ENCODE data around the gene DNAH17. TPM values are rescaled to one million over a fixed set of nuclear protein-coding genes. Genes with fewer than 3 reads are reported as not detected.
A peak's percentile ranks its signal among the peaks of the same experiment; 100 is the strongest.

DNAH17 gene
- polyA plus RNA-seq, 5 donors: 2.1 to 5.1 (median 4.3) TPM

DNA sequence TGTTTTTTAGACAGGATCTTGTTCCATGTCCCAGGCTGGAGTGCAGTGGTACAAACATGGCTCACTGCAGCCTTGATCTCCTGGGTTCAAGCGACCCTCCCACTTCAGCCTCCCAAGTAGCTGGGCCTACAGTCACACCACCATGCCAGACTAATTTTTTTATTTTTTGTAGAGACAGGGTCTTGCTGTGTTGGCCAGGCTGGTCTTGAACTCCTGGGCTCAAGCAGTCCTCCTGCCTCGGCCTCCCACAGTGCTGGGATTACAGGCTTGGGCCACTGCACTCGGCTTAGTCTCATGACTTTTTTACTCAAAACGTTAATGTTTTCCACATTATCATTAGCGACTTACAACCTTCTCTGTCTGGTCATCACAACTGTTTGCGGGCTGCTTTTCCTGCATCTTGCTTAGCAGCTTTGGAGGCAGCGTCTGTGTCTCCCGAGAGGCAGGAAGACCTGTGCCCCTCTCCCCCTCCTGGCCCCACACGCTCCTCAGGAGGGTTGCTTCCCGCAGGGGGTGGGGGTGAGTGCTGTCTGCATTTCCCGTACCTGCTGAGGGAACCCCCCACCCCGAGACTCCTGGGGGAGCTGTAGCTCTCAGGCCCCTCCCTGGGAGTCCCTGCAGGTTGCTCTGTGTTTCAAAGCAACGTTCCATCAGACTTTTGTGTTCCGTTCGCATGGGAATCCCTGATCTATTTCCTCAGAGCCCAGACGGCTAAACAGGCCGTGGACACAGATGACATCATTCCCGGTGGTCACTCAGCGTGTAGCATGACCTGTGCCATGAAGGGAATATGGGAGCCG is 146.1 kb downstream of the DNAH17 start:
- DNase-seq: no peak

DNA sequence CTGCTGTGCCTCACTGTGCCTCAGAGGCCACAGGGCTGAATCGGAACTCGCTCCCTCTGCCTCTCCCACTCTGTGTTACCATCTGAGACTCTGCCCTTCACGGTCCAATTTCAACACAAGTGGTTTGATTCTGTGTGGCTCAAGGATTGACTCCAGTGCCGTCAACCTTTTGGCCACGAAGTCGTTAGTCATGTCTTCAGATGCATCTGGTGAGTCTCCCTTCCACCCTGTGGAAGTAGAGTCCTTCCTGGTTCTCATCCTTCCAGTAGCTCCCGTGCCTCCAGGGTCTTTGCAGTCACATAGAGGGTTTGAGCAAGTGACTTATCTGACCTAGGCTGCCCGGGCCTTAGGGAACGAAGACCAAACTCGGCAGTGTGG is 147.6 kb downstream of the DNAH17 start:
- DNase-seq: no peak

DNA sequence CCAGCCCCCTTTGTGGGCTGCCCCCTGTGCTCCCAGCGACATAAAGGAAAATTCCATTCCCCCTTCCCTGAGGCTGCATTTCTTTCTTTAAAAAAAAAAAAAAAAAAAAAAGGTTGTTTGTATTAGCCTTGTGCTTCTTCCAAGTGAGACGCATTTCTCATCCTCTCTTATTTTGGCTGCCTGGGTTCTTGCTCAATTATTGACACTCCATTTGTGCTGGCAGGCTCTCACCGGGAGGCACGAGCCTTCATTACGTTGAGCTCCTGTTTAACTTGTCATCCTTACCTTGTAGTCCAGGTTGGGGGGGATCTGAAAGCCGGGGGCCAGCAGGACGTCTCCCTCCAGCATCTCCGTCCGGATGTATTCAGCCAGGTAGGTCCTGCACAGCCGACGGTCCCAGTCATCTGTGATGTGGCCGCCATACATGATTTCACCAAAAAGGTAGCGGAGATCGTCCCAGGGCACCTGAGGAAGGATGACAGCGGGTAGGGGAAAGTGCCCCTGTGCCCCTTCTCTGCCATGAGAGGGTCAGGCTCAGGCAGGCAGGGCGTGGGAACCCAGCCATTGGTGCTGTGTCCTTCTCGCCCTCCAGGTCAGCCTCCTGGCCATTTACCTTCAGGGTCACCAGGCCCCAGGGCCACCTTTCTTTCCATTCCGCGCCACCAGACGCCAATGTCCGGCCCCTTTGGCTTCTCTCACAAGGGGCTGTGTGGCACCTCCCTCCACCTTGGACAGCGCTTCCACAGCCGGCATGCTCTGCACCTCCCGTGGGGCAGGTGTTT is 148.2 kb downstream of the DNAH17 start:
- DNase-seq: no peak

DNA sequence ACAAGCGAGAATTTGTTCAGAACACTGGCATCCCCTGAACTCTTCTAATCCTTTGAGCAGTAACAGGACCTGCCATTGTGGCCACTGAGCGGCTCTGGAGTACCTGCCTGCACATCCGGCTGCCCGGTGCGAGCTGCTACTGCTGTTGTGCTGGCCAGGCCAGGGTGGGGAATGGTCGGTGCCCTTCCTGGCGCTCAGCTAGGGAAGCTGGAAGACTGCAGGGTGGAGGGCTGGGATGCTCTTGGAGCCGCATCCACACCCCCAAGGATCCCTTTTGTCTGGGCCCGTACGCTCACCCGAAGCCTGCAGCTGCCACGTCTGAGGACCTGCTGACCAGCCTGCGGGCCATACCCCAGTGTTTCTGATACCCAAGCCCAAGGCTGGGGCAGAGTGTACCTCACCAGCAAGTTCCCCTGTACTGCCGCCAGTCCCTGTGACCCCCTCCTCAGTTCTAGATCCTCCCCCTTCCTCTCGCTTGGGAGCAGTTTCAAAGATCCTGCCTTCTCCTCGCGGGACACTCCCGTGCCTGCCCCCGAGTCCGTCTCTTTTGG is 149.1 kb downstream of the DNAH17 start:
- no peak for DNase-seq

DNA sequence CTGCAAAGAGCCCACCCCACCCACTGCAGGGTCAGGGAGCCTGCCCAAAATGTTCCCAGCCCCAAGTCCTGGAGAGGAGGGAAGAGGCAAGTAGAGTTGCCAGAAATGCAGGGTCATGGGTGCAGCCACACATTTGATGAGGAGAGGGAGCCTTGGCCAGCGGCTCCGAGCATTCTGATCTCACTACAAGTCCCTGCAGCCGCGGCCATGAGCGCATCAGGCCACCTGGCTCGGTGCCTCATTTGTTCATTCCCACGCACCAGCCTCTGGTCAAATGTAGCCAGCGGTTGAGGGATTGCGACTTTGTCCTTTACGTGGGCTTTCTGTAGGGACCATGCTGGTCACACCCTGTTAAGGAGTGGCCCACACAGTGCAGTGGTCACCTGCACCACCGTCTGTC is 150.1 kb downstream of the DNAH17 start:
- no peak for DNase-seq

DNA sequence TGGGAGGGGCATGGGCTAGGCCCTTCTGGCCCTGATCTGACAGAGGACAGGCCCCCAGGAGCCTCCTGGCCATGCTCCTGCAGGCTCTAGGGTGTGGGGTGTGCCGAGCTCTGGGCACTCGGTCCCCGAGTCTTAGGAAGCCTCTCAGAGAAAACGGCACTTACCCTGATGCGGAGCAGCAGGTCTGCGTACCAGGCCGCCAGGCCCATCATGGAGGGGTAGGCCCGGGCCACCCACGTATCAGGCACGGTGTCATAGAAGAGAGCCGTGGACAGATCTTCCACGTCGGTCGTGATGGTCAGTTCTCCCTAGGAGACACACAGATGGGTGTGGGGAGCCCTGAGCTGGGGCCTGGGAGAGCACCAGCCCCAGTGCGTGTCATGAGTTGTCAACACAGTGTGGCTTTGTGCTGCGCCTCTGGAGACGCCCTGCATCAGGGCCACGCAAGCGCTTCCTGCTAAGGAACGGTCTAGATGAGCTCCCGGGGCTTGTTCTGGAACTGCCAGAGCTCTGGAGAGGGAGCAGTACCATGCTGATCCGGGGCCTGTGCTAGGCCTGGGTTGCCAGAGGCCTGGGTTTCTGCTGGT is 150.8 kb downstream of the DNAH17 start:
- no peak for DNase-seq

DNA sequence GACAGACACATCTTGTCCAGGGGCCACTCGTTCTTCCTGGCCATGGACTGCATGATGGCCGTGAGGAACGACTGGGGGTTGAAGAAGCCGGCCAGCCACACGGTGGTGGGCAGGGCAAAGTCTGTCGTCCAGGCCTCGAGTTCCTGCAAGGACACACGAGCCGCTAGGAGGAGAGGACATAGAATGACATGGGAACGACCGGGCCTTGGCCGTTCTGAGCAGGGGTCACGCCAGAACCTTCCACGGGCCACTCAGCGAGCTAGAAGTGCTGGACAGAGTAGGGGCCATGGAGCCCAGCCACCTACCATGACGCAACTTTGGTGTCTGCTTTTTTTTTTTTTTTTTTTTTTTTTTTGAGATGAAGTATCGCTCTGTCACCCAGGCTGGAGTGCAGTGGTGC is 151.8 kb downstream of the DNAH17 start:
- no peak for DNase-seq

DNA sequence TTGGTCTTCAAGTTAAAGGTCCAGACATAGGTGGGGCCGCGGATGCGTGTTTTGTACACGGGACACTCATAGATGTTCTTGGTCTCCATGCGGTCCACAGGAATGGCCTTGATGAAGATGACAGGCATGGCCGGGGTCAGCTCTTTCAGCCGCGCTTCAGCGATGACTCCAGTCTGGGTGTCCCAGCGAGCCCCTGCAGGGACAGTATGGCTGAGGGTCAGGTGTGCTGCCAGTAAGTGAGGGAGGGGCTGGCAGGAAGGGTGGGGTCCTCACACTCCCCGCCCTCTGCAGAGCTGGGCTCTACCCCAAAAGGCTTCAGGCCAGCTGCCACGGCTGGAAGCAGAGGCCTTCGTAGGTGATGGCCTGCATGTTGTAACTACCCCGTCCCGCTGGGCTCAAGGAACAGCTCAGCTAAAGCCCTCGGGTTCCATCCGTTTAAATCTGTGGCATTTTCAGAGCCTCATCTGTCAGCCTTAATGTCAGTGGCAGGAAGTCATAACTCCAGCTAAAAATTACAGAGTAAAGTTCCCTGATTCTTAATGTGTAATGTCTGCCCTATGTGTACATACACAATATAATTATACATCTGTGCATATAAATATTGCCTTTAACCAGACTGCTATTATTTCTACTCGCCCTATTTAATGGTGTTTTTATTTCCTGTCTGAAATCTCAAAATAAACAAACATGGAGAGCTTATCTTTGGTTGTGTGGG is 153.1 kb downstream of the DNAH17 start:
- DNase-seq: no peak

DNA sequence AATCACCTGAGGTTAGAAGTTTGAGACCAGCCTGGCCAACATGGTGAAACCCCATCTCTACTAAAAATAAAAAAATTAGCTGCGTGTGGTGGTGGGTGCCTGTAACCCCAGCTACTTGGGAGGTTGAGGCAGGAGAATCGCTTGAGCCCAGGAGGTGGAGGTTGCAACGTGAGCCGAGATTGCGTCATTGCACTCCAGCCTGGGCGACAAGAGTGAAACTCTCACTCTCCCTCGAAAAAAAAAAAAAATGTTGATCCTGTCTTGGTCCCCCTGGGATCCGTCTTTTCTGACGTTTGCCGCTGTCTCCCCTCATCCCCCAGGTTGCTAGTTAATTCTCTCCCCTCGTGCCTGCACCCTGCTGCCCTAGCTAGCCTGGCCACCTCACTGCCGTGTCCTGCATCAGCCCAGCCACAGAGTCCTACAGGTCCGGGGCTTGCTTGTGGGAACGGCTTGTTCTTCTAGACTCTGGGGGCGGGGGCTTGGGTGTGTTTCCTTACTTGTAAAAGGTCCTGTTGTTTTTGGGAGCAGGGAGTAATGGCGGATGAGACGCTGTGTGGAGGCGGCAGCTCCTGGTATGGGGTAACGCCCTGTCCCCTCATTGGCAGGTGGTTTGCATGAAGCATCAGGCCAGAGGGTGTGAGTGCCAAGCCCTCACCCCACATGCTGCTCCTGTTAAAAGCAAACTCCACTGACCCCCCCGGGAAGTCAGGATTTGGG is 154.2 kb downstream of the DNAH17 start:
- DNase-seq: no peak

DNA sequence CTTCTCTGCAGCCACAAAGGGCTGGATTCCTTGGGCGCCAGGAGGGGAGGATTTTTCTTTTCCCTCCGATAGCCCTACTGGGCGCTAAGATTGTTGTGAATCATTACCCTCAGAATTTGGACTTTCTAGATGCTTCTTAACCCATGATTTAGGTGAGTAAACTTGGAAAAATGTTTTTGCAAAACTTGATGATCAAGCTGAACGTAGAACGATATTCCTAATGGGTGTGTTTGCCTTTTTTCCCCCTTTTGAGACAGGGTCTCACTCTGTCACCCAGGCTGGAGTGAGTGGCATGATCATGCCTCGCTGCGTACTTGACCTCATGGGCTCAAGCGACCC is 155.0 kb downstream of the DNAH17 start:
- DNase-seq: no peak

DNA sequence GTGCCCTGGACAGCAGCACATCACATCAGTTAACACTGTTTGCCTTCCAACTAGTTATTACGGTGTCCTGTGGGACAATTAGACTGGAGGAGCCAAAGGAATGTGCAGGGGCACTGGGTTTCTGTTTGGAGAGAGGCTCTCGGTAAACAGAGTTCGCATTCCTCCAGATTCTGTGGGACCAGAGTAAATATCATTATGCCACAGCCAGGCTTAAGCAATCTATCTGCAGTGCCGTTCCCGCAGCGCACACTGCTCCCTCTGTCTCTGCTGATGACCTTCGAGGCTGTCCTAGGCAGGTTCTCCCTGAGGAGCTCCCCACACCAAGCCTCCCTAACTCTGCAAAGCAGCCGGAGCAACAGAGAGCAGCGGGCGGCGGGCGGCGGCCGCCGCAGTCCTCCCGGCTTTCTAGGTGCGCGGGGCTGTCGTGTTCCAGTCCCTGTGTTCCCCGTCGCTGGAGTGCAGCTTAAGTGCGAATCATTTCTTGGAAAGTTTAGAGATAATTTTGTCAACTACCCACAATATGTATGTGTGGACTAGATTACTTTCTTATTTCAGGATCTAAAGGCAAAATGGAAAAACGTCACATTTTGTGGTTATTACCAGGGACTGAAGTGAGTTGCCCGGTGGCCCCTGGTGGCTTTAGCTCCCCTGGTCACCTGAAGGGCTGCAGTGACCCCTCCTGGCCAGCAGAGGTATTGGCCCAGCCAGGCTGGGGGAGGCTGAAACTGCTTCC is 155.5 kb downstream of the DNAH17 start:
- DNase-seq: peak; percentile 49 to 55

DNA sequence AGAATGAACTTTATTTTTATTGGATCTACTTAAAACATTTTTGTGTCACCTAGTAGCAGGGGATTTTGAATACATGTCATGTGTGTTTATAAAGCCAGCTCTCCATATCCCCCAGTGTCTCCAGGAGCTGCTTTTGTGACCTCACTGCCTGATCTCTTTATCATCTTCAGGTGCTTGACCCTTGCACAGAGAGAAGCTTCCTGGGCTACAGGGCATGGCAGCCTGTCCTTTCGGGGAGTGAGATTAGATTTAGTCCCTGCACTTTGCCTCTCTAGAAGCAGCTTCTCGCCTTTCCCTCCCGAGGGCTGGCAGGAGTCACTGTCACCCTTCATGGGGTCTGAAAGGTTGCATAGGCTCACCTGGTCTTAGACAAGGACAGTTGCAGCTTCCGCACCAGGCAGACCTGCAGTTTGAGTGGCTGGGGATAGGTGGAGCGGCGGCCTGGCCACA is 156.1 kb downstream of the DNAH17 start:
- DNase-seq: no peak

DNA sequence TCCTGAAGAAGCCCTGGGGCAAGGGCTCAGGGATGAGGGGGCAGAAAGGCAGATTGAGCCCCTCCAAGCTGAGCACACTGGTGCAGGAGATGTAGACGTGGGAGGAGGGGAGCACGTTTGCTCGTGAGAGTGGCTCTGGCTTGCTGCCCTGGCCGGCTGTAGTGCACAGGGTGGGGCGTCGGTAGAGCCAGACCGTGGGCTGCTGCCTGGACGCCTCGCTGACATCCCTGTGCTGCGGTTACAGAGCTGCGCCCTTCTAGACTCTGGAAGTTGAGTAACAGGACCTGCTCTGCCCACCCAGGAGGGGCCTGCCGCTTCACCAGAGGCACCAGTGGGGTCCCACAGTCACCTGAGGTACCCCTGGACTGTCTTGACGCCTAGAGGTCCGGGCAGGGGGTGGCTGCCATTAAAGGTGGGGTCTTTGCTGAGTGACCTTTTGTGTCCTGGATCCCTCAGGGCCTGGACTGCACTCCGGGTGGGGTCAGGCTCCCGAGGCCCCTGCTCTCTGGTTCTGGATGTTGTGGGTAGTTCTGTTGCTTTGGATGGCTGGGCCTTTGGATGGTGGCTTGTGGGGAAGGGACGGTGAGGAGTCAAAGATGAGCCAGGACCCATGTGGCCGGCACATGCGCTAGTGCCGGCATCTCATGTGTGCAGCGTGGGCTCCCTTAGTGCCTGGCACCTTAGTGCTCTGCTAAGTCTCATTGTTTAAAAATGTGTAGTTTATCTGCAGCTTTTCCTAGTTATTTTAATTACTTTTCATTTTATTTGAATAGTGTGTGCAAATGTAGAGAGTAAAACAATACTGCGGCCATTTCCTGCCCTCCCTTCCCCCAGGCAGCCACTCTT is 157.0 kb downstream of the DNAH17 start:
- DNase-seq: no peak

DNA sequence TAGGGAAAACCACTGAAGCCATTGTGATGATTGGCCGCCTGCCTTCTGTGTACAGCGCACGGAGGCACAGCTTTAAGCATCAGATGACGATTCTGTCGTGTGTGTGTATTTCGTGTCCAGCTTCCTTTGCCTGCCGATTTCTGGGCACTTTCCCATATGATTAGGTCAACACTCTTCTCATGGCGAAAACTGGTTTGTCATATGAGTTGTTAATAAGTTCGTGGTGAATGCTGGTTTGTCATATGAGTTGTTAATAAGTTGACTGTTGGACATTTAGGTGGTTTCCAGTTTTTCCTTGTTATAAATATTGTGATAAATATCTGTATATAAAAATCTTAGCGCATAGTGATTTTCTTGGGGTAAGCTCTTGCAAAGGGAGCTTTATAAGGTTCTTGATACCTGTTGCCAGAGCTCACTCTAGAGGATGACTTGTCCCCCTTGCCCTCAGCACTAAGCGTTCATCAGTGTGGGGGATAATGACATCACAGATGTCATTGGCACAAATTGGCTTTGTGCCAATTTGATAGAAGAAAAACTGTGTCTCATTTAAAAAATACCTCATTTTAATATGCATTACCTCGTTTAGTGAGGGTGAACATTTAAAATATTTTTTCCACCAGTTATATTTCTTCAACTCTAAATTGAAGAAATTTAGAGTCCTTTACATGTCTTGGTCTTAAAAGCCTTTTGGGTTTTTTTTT is 158.7 kb downstream of the DNAH17 start:
- DNase-seq: no peak

DNA sequence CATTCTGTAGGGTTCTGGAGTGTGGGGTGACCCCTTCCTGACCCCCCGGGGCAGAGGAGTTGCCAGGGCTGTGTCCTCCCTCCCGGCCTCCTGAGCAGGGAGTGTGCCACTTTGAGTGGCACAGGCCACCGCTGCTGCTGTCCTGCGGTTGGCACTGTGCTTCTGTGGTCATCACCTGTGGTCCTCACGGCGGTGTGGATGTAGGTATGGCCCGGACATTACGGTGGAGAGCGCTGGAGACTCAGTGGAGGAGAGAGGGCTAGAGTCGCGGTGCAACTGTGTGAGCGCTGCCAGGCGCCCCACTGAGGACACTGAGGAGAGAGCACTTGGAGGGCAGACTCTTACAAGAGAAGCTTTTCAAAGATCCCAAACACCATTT is 159.7 kb downstream of the DNAH17 start:
- DNase-seq: no peak

DNA sequence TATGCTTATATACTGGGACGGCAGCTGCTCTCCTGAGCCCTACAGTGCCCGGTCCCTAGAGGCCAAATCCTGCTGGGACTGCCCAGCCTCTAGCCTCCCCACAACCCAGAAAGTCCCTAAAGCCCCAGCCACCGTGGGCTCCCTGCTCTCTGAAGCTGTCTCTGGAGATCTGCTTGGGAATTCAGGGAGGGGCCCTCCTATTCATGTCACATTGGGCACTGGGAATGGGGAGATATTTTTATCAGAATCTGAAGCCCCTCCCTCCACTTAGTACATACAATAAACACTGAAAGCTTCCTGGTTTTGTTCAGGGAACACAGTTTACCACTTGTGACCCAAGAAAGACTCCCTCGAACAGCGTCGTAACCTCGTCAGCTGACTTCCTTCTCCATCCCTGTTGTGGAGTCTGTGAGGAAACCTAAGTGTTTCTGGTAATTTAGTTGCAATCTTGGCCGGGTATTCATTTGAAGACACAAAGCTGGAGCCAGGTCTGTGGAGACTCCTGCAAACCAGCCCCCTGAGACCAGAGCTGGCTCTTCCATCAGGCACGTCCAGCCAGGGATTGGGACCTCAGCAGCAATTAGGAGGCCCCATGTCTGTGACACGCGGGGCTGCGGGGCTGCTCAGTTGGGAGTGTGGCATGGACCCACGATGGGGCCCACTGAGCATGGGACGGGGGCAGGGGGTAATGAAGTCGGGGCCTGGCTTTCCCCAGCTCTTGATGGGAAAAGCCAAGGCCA is 160.2 kb downstream of the DNAH17 start:
- DNase-seq: peak; percentile 34 to 36

DNA sequence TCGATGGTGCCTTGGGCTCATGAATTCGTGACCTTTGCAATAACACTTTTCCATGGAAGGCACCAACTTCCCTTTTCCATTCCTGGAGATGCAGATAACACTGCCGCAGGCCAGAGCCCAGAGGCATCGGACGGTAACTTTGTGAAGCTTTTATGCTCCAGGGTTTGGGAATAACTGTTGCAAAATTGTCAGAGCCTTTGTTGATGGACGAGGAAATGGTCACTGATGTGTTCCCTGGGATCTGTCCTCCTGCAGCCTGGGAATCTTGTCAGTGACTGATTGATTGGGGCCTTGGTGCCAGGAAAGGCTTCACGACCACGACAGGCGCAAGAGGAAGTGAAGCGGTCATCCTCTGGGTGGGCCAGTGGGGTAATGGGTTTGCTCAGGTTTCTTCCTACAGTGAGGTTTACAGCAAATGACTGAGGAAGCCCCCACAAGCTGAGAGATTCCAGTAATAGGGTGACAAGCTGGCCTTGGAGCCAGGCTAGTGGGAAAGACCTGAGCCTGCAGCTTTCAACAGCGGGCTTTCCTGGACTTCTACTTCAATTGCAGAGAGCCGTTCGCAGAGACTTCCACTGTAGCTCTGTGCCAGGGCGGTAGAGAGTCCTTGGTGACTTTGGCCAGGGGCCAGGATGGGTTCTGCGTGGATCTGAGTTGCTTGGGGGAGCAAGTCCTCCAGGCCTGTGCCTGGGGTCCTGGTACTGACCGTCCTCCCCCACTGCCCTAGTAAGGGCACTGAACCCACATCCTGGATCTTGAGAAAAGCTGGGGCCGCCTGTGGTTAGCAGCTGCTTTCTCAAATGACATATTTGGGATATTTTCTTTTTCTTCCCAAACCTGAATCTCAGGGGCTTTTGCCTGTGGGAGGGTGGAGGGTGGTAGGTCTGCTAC is 161.1 kb downstream of the DNAH17 start:
- no peak for DNase-seq
